HG03139 (cell line): Measurements from ENCODE around the gene FAM50B.

Experiments used
- ATAC-seq: cut with Tn5 transposase; IDR thresholded peaks from one replicate; pipeline ENCODE4 v1.9.1; 2021; ENCODE audit not compliant: unreplicated experiment

The FAM50B gene

DNA sequence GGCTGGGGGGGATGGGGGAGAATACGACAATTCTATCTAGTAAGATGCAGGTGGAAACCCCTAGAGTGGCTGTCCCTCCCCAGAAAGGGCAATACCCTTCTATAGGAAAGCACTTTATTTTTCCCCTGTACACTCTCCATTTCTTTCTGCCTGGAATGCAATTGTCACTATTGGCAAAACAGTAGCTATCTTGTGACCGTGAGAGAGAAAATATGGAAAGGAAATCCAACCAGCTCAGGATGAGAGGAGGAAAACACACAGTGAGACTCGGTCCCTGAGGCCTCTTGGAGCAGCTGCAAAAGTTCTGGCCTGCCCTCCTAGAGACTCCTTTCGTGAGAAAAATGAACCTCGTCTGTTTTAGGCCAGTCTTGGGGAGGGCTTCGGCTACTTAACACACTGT lies 43.4 kb downstream of the FAM50B start:
- ATAC-seq: no peak

GRCh38 chr6:3893487-3893886 lies 44.3 kb downstream of the FAM50B start:
- no peak for ATAC-seq

GRCh38 chr6:3893917-3894316 lies 44.7 kb downstream of the FAM50B start:
- no peak for ATAC-seq

GRCh38 chr6:3894590-3895311 lies 45.6 kb downstream of the FAM50B start:
- ATAC-seq: no peak

DNA sequence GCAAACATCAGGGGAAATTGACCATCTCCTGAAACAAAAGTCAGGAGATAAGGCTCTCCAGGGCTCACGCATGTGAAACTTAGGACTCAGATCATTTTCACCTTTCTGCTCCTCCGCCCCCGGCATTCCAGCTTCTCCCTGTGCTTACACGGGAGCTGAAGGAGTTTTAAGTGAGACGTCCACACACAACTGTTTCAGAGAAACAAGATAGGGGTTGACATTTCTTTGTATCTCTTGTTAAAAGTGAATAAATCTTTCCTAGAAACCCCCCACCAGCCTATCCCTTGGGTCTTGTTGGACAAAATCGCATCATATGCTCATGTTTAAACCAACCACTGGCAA lies 46.1 kb downstream of the FAM50B start:
- no peak for ATAC-seq

GRCh38 chr6:3895805-3896204 lies 46.6 kb downstream of the FAM50B start:
- no peak for ATAC-seq

GRCh38 chr6:3898265-3898994 lies 49.3 kb downstream of the FAM50B start:
- no peak for ATAC-seq

GRCh38 chr6:3899061-3899460 lies 49.9 kb downstream of the FAM50B start:
- ATAC-seq: no peak

DNA sequence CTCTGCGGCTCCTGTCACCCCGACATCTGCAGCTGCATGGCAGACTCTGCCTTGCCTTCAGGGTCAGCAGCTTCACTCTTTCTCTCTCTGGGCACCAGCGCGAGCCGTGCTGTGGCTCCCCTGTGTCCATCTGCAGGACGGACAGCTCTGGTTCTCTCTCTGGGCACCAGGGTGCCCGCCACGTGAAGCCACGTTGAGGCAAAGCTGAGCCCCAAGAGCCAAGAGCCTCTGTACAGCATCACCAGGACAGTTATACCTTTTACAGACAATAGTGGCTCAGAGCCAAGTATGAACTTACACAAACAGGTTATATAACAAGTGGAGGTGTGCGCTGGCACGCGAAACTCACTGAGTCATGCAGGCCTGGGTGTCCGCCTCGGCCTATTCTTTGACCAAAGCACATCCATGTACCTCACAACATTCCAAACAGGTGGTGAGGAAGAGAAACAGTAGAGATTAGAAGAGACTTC lies 50.8 kb downstream of the FAM50B start:
- ATAC-seq: no peak
